Loucy (cell line): ENCODE measurements around the gene RTCB.

Experiments
- H2AFZ ChIP-seq: fragments of 200-600 bp; sonication (generic); 2 replicates; pipeline ENCODE4 v1.6.0; 2016; ENCODE audit warnings: antibody characterized with exemption, mild to moderate bottlenecking, low read length, moderate library complexity
- H3F3A ChIP-seq: fragments of 200-600 bp; 2 replicates; pipeline ENCODE4 v1.6.0; 2016; ENCODE audit warnings: antibody characterized with exemption, low read depth, mild to moderate bottlenecking
- H3K27me3 ChIP-seq: fragments of 200-600 bp; sonication (generic); 2 replicates; pipeline ENCODE4 v1.6.1; 2014; ENCODE audit warnings: low read length, mild to moderate bottlenecking; ENCODE audit not compliant: insufficient read depth, poor library complexity, severe bottlenecking
- H3K36me3 ChIP-seq: fragments of 200-600 bp; sonication (generic); 2 replicates; pipeline ENCODE4 v1.6.1; 2016; ENCODE audit warnings: low read length; ENCODE audit not compliant: insufficient read depth
- H3K4me1 ChIP-seq: fragments of 200-600 bp; sonication (generic); 2 replicates; pipeline ENCODE4 v1.5.1; 2014; ENCODE audit warnings: low read length, mild to moderate bottlenecking; ENCODE audit not compliant: insufficient read depth, poor library complexity, severe bottlenecking
- H3K4me2 ChIP-seq: fragments of 200-600 bp; sonication (generic); 2 replicates; pipeline ENCODE4 v1.6.0; 2014; ENCODE audit warnings: antibody characterized with exemption, low read length, low read depth, mild to moderate bottlenecking; ENCODE audit not compliant: poor library complexity, severe bottlenecking
- H3K4me3 ChIP-seq: fragments of 200-600 bp; sonication (generic); 2 replicates; pipeline ENCODE4 v1.5.1; 2014; ENCODE audit warnings: low read length, mild to moderate bottlenecking, mixed read lengths; ENCODE audit not compliant: poor library complexity, severe bottlenecking
- H3K79me2 ChIP-seq: fragments of 200-600 bp; sonication (generic); 2 replicates; pipeline ENCODE4 v1.6.1; 2014; ENCODE audit warnings: low read length; ENCODE audit not compliant: insufficient read depth
- H3K9ac ChIP-seq: fragments of 200-600 bp; sonication (generic); 2 replicates; pipeline ENCODE4 v1.6.0; 2014; ENCODE audit warnings: mild to moderate bottlenecking, low read depth, low read length, moderate library complexity; ENCODE audit not compliant: poor library complexity, severe bottlenecking
- H3K9me2 ChIP-seq: fragments of 200-600 bp; sonication (generic); replicated peaks from 2 replicates; pipeline ENCODE4 v1.6.1; 2016; ENCODE audit warnings: low read depth, low read length, mixed read lengths
- H3K9me3 ChIP-seq: fragments of 200-600 bp; sonication (generic); 2 replicates; pipeline ENCODE4 v1.6.1; 2014; ENCODE audit warnings: mild to moderate bottlenecking, antibody characterized with exemption, low read length, low read depth; ENCODE audit not compliant: insufficient read depth
- H4K20me1 ChIP-seq: fragments of 200-600 bp; sonication (generic); 2 replicates; pipeline ENCODE4 v1.6.0; 2014; ENCODE audit warnings: antibody characterized with exemption, low read length, mild to moderate bottlenecking; ENCODE audit not compliant: insufficient read depth, poor library complexity, severe bottlenecking
- EZH2phosphoT487 ChIP-seq: fragments of 200-600 bp; IDR thresholded peaks from 2 replicates; pipeline ENCODE4 v1.6.1; 2018; ENCODE audit warnings: antibody characterized with exemption, mild to moderate bottlenecking, moderate library complexity, borderline replicate concordance
- TF ChIP-seq, protein P1 (sequence below): fragments of 200-600 bp; sonication (generic); conservative IDR thresholded peaks from 2 replicates; pipeline ENCODE4 v1.5.1; 2014; ENCODE audit warnings: mild to moderate bottlenecking, antibody characterized with exemption, low read length

Gene RTCB

GRCh38 chr22:32446321-32446720, 34.3 kb upstream of the RTCB start:
- H3K79me2 ChIP-seq: no peaks in the 10 kb centered on the region
- no peaks in the 10 kb centered on the region for H3K36me3 ChIP-seq
- H2AFZ ChIP-seq: no peak overlapping the region
- TF ChIP-seq EZH2phosphoT487: no peak
- TF ChIP-seq, protein P1, sequence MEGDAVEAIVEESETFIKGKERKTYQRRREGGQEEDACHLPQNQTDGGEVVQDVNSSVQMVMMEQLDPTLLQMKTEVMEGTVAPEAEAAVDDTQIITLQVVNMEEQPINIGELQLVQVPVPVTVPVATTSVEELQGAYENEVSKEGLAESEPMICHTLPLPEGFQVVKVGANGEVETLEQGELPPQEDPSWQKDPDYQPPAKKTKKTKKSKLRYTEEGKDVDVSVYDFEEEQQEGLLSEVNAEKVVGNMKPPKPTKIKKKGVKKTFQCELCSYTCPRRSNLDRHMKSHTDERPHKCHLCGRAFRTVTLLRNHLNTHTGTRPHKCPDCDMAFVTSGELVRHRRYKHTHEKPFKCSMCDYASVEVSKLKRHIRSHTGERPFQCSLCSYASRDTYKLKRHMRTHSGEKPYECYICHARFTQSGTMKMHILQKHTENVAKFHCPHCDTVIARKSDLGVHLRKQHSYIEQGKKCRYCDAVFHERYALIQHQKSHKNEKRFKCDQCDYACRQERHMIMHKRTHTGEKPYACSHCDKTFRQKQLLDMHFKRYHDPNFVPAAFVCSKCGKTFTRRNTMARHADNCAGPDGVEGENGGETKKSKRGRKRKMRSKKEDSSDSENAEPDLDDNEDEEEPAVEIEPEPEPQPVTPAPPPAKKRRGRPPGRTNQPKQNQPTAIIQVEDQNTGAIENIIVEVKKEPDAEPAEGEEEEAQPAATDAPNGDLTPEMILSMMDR: no peak
- no peaks in the 10 kb centered on the region for H4K20me1 ChIP-seq
- H3K4me2 ChIP-seq: no peak overlapping the region
- H3F3A ChIP-seq: no peaks in the 10 kb centered on the region
- no peak overlapping the region for H3K4me3 ChIP-seq
- no peaks in the 10 kb centered on the region for H3K9me2 ChIP-seq
- no peaks in the 10 kb centered on the region for H3K4me1 ChIP-seq
- no peak overlapping the region for H3K9ac ChIP-seq
- H3K27me3 ChIP-seq: no peaks in the 10 kb centered on the region
- no peaks in the 10 kb centered on the region for H3K9me3 ChIP-seq

DNA sequence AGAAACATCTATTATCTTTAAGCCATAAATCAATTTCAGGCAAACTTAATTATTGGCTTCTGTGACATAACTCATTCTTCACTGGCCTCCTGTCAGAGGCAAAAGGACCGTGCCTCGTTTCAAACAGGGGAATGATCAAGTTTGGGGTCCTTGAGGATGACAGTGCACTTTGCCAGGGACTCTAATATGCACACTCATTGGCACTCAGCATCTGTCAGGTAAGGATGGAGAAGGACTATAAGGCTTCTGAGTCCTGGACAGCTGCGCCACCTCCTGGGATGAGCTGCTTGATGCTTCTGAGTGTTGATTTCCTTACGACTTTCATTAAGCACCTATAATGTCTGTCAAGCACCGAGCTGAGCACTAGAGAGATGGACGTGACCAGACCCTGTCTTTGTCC, 32.0 kb upstream of the RTCB start:
- TF ChIP-seq, protein P1: peak; percentile 47
- TF ChIP-seq EZH2phosphoT487: no peak
- no peaks in the 10 kb centered on the region for H4K20me1 ChIP-seq
- no peaks in the 10 kb centered on the region for H3K4me1 ChIP-seq
- H3F3A ChIP-seq: no peaks in the 10 kb centered on the region
- no peaks in the 10 kb centered on the region for H3K9me3 ChIP-seq
- H3K9ac ChIP-seq: no peak overlapping the region
- H3K27me3 ChIP-seq: no peaks in the 10 kb centered on the region
- no peaks in the 10 kb centered on the region for H3K36me3 ChIP-seq
- H3K79me2 ChIP-seq: no peaks in the 10 kb centered on the region
- no peak overlapping the region for H3K4me3 ChIP-seq
- H2AFZ ChIP-seq: no peak overlapping the region
- H3K9me2 ChIP-seq: no peaks in the 10 kb centered on the region
- H3K4me2 ChIP-seq: no peak overlapping the region

DNA sequence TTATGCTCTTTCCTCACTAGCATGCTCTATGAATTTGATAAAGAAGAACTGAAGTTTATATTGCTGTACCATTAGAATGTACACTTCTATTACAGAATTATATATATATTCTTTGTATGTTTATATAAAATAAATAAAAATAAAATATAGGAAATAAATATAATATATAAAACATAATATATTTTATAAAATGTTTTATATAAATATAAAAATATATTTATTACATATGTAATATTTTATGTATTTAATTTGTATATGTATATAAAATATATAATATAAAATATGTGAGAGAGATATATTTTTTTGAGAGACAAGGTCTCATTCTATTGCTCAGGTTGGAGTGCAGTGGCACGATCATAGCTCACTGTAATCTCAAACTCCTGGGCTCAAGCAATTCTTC, 18.3 kb upstream of the RTCB start:
- H3F3A ChIP-seq: no peaks in the 10 kb centered on the region
- no peaks in the 10 kb centered on the region for H3K79me2 ChIP-seq
- no peaks in the 10 kb centered on the region for H3K4me1 ChIP-seq
- H3K4me3 ChIP-seq: no peak overlapping the region
- H3K9ac ChIP-seq: no peak overlapping the region
- no peaks in the 10 kb centered on the region for H3K27me3 ChIP-seq
- TF ChIP-seq, protein P1: no peak
- no peak for TF ChIP-seq EZH2phosphoT487
- no peaks in the 10 kb centered on the region for H3K9me2 ChIP-seq
- H3K4me2 ChIP-seq: no peak overlapping the region
- no peaks in the 10 kb centered on the region for H3K9me3 ChIP-seq
- no peak overlapping the region for H2AFZ ChIP-seq
- H3K36me3 ChIP-seq: no peaks in the 10 kb centered on the region
- H4K20me1 ChIP-seq: no peaks in the 10 kb centered on the region
